Measurements from ENCODE around the gene GNRHR. TPM values are rescaled to one million over a fixed set of nuclear protein-coding genes. Genes with fewer than 3 reads are reported as not detected.

Gene GNRHR
- total RNA-seq, 1 donor from 2014 or later, result not detected

- DNase-seq (ENCODE audit: extremely low spot score, unreplicated experiment), result no peak
- H3K9me3 Mint-ChIP-seq (ENCODE audit: unreplicated experiment), result peaks cover under 1% of the 10 kb centered on the region
- H3K36me3 Mint-ChIP-seq (ENCODE audit: unreplicated experiment), result peaks cover 9% of the 10 kb centered on the region
- H3K27me3 Mint-ChIP-seq (ENCODE audit: unreplicated experiment), result no peaks in the 10 kb centered on the region
- TF ChIP-seq CTCF (IDR thresholded peaks at IDR 0.05), result no peak
- H3K4me1 Mint-ChIP-seq (ENCODE audit: unreplicated experiment), result peaks cover 22% of the 10 kb centered on the region
- H3K27ac Mint-ChIP-seq (ENCODE audit: unreplicated experiment), result no peak overlapping the region
- H3K4me3 Mint-ChIP-seq (ENCODE audit: unreplicated experiment), result no peak overlapping the region
These were observed 56.1 kb downstream of the GNRHR start for GRCh38 chr4:67697860-67698687.

DNA sequence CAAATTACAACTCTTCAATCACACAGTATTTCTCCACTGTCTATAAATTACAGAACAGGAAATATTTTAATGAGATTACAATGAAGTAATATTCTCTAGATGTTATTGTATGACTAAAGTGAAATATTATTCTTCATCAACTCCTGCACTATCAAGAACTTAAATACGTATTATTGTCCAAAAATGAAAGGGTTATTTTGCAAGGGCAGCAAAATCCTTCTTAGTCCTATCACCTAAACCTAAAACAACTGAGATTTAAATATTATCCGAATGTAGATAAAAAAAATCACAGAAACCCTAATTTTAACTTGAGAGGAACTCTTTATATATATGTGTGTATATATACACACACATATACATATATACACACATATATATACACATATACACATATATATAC is 58.1 kb downstream of the GNRHR start:
- Mint-ChIP-seq H3K9me3 (ENCODE audit: unreplicated experiment) (peaks cover 12% of the 10 kb centered on the region), H3K4me1 (ENCODE audit: unreplicated experiment) (peaks cover 12% of the 10 kb centered on the region), H3K27me3 (ENCODE audit: unreplicated experiment) (no peaks in the 10 kb centered on the region), H3K27ac (ENCODE audit: unreplicated experiment) (no peak overlapping the region), H3K36me3 (ENCODE audit: unreplicated experiment) (peaks cover 28% of the 10 kb centered on the region), H3K4me3 (ENCODE audit: unreplicated experiment) (no peak overlapping the region)
- no peak for TF ChIP-seq CTCF (IDR thresholded peaks at IDR 0.05)
- DNase-seq (ENCODE audit: extremely low spot score, unreplicated experiment), result no peak

DNA sequence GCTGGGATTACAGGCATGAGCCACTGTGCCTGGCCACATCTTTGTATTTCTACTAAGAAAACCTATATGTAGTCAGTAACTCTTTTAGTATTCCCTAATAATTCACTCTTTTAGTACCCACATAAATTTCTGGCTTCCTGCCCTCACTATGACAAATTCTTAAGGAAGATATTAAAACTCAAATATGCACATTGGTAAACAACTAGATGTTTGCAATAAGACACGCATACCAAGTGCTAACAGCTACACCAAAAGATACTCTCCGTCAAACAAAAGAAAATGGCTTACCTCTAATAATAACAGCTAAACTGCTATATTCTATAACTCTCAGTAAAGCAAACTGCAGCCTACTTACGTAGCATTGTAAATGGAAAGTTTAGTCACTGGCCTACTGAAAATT is 59.5 kb downstream of the GNRHR start:
- peaks cover 32% of the 10 kb centered on the region for H3K36me3 Mint-ChIP-seq (ENCODE audit: unreplicated experiment)
- no peak for TF ChIP-seq CTCF (IDR thresholded peaks at IDR 0.05)
- peaks cover 6% of the 10 kb centered on the region for H3K4me1 Mint-ChIP-seq (ENCODE audit: unreplicated experiment)
- no peak for DNase-seq (ENCODE audit: extremely low spot score, unreplicated experiment)
- no peaks in the 10 kb centered on the region for H3K27me3 Mint-ChIP-seq (ENCODE audit: unreplicated experiment)
- H3K4me3 Mint-ChIP-seq (ENCODE audit: unreplicated experiment), result no peak overlapping the region
- peaks cover 12% of the 10 kb centered on the region for H3K9me3 Mint-ChIP-seq (ENCODE audit: unreplicated experiment)
- H3K27ac Mint-ChIP-seq (ENCODE audit: unreplicated experiment), result no peak overlapping the region

- peaks cover 12% of the 10 kb centered on the region for H3K9me3 Mint-ChIP-seq (ENCODE audit: unreplicated experiment)
- DNase-seq (ENCODE audit: extremely low spot score, unreplicated experiment), result no peak
- no peaks in the 10 kb centered on the region for H3K27me3 Mint-ChIP-seq (ENCODE audit: unreplicated experiment)
- no peak overlapping the region for H3K4me3 Mint-ChIP-seq (ENCODE audit: unreplicated experiment)
- TF ChIP-seq CTCF (IDR thresholded peaks at IDR 0.05), result no peak
- peaks cover 10% of the 10 kb centered on the region for H3K4me1 Mint-ChIP-seq (ENCODE audit: unreplicated experiment)
- no peak overlapping the region for H3K27ac Mint-ChIP-seq (ENCODE audit: unreplicated experiment)
- peaks cover 34% of the 10 kb centered on the region for H3K36me3 Mint-ChIP-seq (ENCODE audit: unreplicated experiment)
These were observed 62.9 kb downstream of the GNRHR start for GRCh38 chr4:67691328-67691727.

Other genes starting within 250 kb of the GNRHR start
- 15.8 and 19.6 TPM in 2 replicates for gene CENPC, start 208.9 kb downstream of the GNRHR start, total RNA-seq
- not detected in 2 replicates for gene STAP1, start 195.7 kb downstream of the GNRHR start, total RNA-seq
- 59.6 and 66.1 TPM in 2 replicates for gene UBA6, start 53.2 kb downstream of the GNRHR start, total RNA-seq
- gene TMPRSS11D, start 129.6 kb upstream of the GNRHR start, total RNA-seq, result not detected in 2 replicates
- gene TMPRSS11A, start 209.1 kb upstream of the GNRHR start, total RNA-seq, result not detected in 2 replicates

Measured in osteocyte (in vitro differentiated cells).